IMR-90 (cell line): ENCODE results near the gene PDCL2. TPM values are rescaled to one million over a fixed set of nuclear protein-coding genes. Genes with fewer than 3 reads are reported as not detected.

ENCODE experiments used
- ATAC-seq: fragments of 200-7000 bp; cut with Tn5 transposase; 2 replicates; pipeline ENCODE4 v1.9.1; 2020; ENCODE audit warnings: low read depth, mild to moderate bottlenecking, moderate library complexity
- BruUV-seq: library from RNA; stranded (reverse); fragments of 400-500 nt; replicated peaks from 2 replicates; lab custom pipeline; 2021; lab: Mats Ljungman, UMichigan
- CTCF ChIA-PET: fragments of 300-600 bp; formaldehyde crosslinking; extraction: SDS; loops from one replicate; lab custom pipeline; 2021; ENCODE audit warnings: antibody characterized with exemption; lab: Yijun Ruan, JAX
- POLR2A ChIA-PET: fragments of 300-600 bp; sonication (Branson Sonifier 250); formaldehyde crosslinking; loops from one replicate; lab custom pipeline; 2022; ENCODE audit warnings: antibody characterized with exemption; ENCODE audit not compliant: unreplicated experiment; lab: Charles Lee
- DNase-seq: peaks from one replicate; pipeline ENCODE4 v3.0.0; 2013
- H2AFZ ChIP-seq: replicated peaks from 2 replicates; pipeline ENCODE3; 2013; ENCODE audit warnings: low read length, mild to moderate bottlenecking; ENCODE audit not compliant: poor library complexity
- H2AK5ac ChIP-seq: 2 replicates; pipeline ENCODE4 v1.6.1; 2013; ENCODE audit warnings: low read depth, low read length, inconsistent platforms
- H2AK9ac ChIP-seq: replicated peaks from 2 replicates; pipeline ENCODE3; 2013; ENCODE audit warnings: mild to moderate bottlenecking, low read depth, low read length, moderate library complexity; ENCODE audit not compliant: poor library complexity
- H2BK120ac ChIP-seq: 2 replicates; pipeline ENCODE4 v1.6.1; 2013; ENCODE audit warnings: low read depth, low read length, inconsistent platforms
- H2BK15ac ChIP-seq: 3 replicates; pipeline ENCODE4 v1.6.1; 2013; ENCODE audit warnings: low read depth, low read length, inconsistent platforms
- H2BK20ac ChIP-seq: 2 replicates; pipeline ENCODE4 v1.6.1; 2013; ENCODE audit warnings: low read depth, mild to moderate bottlenecking, inconsistent platforms, low read length, moderate library complexity
- H2BK5ac ChIP-seq: 2 replicates; pipeline ENCODE4 v1.6.1; 2013; ENCODE audit warnings: mild to moderate bottlenecking, low read depth, low read length, inconsistent platforms; ENCODE audit not compliant: poor library complexity, severe bottlenecking
- H3K14ac ChIP-seq: replicated peaks from 2 replicates; pipeline ENCODE4 v1.6.1; 2013; ENCODE audit warnings: low read depth, low read length, inconsistent platforms
- H3K18ac ChIP-seq: 2 replicates; pipeline ENCODE4 v1.6.1; 2013; ENCODE audit warnings: low read depth, low read length, control low read depth
- H3K23ac ChIP-seq: 2 replicates; pipeline ENCODE4 v1.6.1; 2013; ENCODE audit warnings: low read depth, low read length, inconsistent platforms
- H3K27ac ChIP-seq: 2 replicates; pipeline ENCODE4 v1.5.1; 2013; ENCODE audit warnings: mild to moderate bottlenecking, control low read depth, low read length; ENCODE audit not compliant: insufficient read depth
- H3K27me3 ChIP-seq: 2 replicates; pipeline ENCODE4 v1.6.1; 2013; ENCODE audit warnings: low read length; ENCODE audit not compliant: control insufficient read depth, insufficient read depth
- H3K36me3 ChIP-seq: 2 replicates; pipeline ENCODE4 v1.6.1; 2013; ENCODE audit warnings: low read length, mixed read lengths; ENCODE audit not compliant: control insufficient read depth, insufficient read depth
- H3K4ac ChIP-seq: 2 replicates; pipeline ENCODE4 v1.6.1; 2013; ENCODE audit warnings: low read depth, low read length, inconsistent platforms
- H3K4me1 ChIP-seq: 2 replicates; pipeline ENCODE4 v1.6.1; 2013; ENCODE audit warnings: low read length, mixed read lengths; ENCODE audit not compliant: control insufficient read depth, insufficient read depth
- H3K4me2 ChIP-seq: 2 replicates; pipeline ENCODE4 v1.6.1; 2013; ENCODE audit warnings: low read depth, mild to moderate bottlenecking, control low read depth, low read length, moderate library complexity
- H3K4me3 ChIP-seq: 2 replicates; pipeline ENCODE4 v1.5.1; 2013; ENCODE audit warnings: low read depth, mild to moderate bottlenecking, control low read depth, low read length, moderate library complexity; ENCODE audit not compliant: insufficient read depth
- H3K56ac ChIP-seq: 2 replicates; pipeline ENCODE4 v1.6.1; 2013; ENCODE audit warnings: low read length, inconsistent platforms; ENCODE audit not compliant: insufficient read depth; ENCODE audit errors: extremely low read depth
- H3K79me1 ChIP-seq, 2 experiments: 2 replicates each; pipeline ENCODE4 v1.6.1; 2013; ENCODE audit warnings: low read length in 2 of 2, inconsistent platforms in 1 of 2, low read depth in 1 of 2
- H3K9ac ChIP-seq: 2 replicates; pipeline ENCODE4 v1.6.1; 2013; ENCODE audit warnings: low read depth, low read length, control low read depth
- H3K9me1 ChIP-seq: 2 replicates; pipeline ENCODE4 v1.6.1; 2013; ENCODE audit warnings: low read length, inconsistent platforms; ENCODE audit not compliant: insufficient read depth
- H3K9me3 ChIP-seq: 2 replicates; pipeline ENCODE4 v1.6.1; 2013; ENCODE audit warnings: low read length; ENCODE audit not compliant: control insufficient read depth, insufficient read depth
- H4K20me1 ChIP-seq: 2 replicates; pipeline ENCODE4 v1.6.1; 2013; ENCODE audit warnings: low read length, inconsistent platforms; ENCODE audit not compliant: insufficient read depth
- H4K5ac ChIP-seq: 2 replicates; pipeline ENCODE4 v1.6.1; 2013; ENCODE audit warnings: mild to moderate bottlenecking, low read depth, low read length, control low read depth
- H4K8ac ChIP-seq, 2 experiments: 2 replicates each; pipeline ENCODE4 v1.6.1; 2013; ENCODE audit warnings: low read depth in 2 of 2, low read length in 2 of 2, control low read depth in 1 of 2, inconsistent platforms in 1 of 2
- H4K91ac ChIP-seq: 2 replicates; pipeline ENCODE4 v1.6.1; 2013; ENCODE audit warnings: low read depth, low read length, inconsistent platforms; ENCODE audit not compliant: insufficient read depth
- BHLHE40 ChIP-seq: fragments of 150-350 bp; IDR thresholded peaks from 2 replicates; pipeline ENCODE4 v1.6.1; 2016; ENCODE audit warnings: mild to moderate bottlenecking, low read depth, low read length
- CHD1 ChIP-seq: IDR thresholded peaks from 2 replicates; pipeline ENCODE4 v1.6.1; 2012; ENCODE audit warnings: low read depth, low read length, improper control_type of control experiment
- MAFK ChIP-seq: IDR thresholded peaks from 2 replicates; pipeline ENCODE4 v1.6.1; 2012; ENCODE audit warnings: low read depth, low read length, improper control_type of control experiment
- MAZ ChIP-seq: IDR thresholded peaks from 2 replicates; pipeline ENCODE4 v1.6.1; 2012; ENCODE audit warnings: low read depth, mild to moderate bottlenecking, low read length, improper control_type of control experiment, moderate library complexity, borderline replicate concordance
- MXI1 ChIP-seq: IDR thresholded peaks from 2 replicates; pipeline ENCODE4 v1.6.1; 2012; ENCODE audit warnings: low read depth, mild to moderate bottlenecking, low read length, moderate library complexity, borderline replicate concordance
- NFE2L2 ChIP-seq: fragments of 150-350 bp; IDR thresholded peaks from 2 replicates; pipeline ENCODE4 v1.6.1; 2016; ENCODE audit warnings: low read depth, mild to moderate bottlenecking, low read length
- POLR2A ChIP-seq: IDR thresholded peaks from 2 replicates; pipeline ENCODE4 v1.6.1; 2012; ENCODE audit warnings: mild to moderate bottlenecking, low read depth, low read length
- RAD21 ChIP-seq: IDR thresholded peaks from 2 replicates; pipeline ENCODE4 v1.6.1; 2012; ENCODE audit warnings: low read length, improper control_type of control experiment
- RFX5 ChIP-seq: IDR thresholded peaks from 2 replicates; pipeline ENCODE4 v1.8.0; 2012; ENCODE audit warnings: low read depth, mild to moderate bottlenecking, low read length, moderate library complexity
- dilution Hi-C: fragments of 300-500 bp; cut with HindIII; formaldehyde crosslinking; loops from one replicate; pipeline ENCODE4 v1.14.3; 2018; ENCODE audit warnings: low sequenced_read_pairs; ENCODE audit not compliant: unreplicated experiment
- in situ Hi-C: fragments of 300-500 bp; cut with MboI; formaldehyde crosslinking; loops from 3 replicates; pipeline ENCODE4 v1.14.3; 2019; ENCODE audit warnings: low sequenced_read_pairs, inconsistent platforms, mixed read lengths
- intact Hi-C: fragments of 100-400 bp; cut with micrococcal nuclease; formaldehyde crosslinking; loops from 2 replicates; pipeline ENCODE4 v1.10.0; 2022
- polyA plus RNA-seq, 3 experiments: library from polyadenylated mRNA; depleted of rRNA; stranded (reverse); fragments of >200 nt; gene quantifications; 2 replicates each; pipeline ENCODE4 v1.2.3, GENCODE V29; 2012; ENCODE audit warnings: low replicate concordance in 1 of 3
- total RNA-seq: library from RNA; depleted of rRNA; stranded (reverse); fragments of >200 nt; gene quantifications from 2 replicates; pipeline ENCODE4 v1.2.3, GENCODE V29; 2012

Gene PDCL2
- total and polyA plus RNA-seq, 2 of the 4 experiments (the other 2 are of a cell fraction), result not detected

DNA sequence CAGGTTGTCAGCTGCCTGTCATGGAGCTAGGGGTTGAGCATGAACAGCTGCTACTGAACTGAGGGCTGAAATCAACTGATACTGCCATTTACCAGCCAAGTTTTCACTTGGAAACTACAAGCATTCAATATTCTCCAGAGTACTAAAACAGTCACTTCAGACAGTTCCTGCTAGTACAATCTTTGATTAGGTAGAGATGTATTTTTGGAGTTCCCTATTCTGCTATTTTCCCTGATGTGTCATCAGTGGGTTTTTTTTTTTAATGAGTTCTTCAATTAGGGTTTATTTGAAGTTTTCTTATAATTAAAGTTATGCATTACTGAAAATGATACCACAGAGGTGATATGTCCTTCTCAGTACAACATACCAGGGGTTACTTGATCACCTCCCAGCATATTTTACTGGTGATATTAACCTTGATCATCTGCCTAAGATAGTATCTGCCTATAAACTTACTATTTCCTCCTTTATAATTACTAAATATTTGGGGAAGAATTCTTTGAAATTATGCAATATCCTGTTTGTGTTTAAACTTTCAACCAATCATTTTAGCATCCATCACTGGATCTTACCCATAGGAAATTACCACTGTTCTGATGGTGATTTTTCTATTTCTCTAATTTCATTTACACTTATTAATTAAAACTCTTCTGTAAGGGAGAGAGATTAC, 13.6 kb downstream of the PDCL2 start:
- H2AFZ ChIP-seq, result no peak overlapping the region
- no peak overlapping the region for H2BK120ac ChIP-seq
- no TSS peak for BruUV-seq
- no peak overlapping the region for H2AK5ac ChIP-seq
- H3K23ac ChIP-seq, result no peak overlapping the region
- H3K9me1 ChIP-seq, result no peaks in the 10 kb centered on the region
- H4K8ac ChIP-seq, result no peak overlapping the region
- no peak overlapping the region for H4K91ac ChIP-seq
- no peak overlapping the region for H3K9ac ChIP-seq
- dilution Hi-C loops (no loop called here), in situ Hi-C loops (no loop called here), intact Hi-C loops (no loop called here)
- ChIA-PET CTCF (no interaction called here), POLR2A (no interaction called here)
- H3K14ac ChIP-seq, result no peak overlapping the region
- no peak overlapping the region for H3K56ac ChIP-seq
- H2BK20ac ChIP-seq, result no peak overlapping the region
- DNase-seq (no peak), ATAC-seq (no peak)
- no peak overlapping the region for H3K4me3 ChIP-seq
- no peak overlapping the region for H2BK5ac ChIP-seq
- no peak overlapping the region for H3K27ac ChIP-seq
- no peak overlapping the region for H4K5ac ChIP-seq
- H3K9me3 ChIP-seq, result peaks cover 4% of the 10 kb centered on the region; the same call in 1 of the 2 replicates
- TF ChIP-seq RFX5 (no peak), POLR2A (no peak), MAFK (no peak), RAD21 (no peak), MXI1 (no peak), MAZ (no peak), NFE2L2 (no peak), CHD1 (no peak), BHLHE40 (no peak)
- no peak overlapping the region for H3K4ac ChIP-seq
- no peaks in the 10 kb centered on the region for H3K27me3 ChIP-seq
- no peaks in the 10 kb centered on the region for H3K4me1 ChIP-seq
- H2AK9ac ChIP-seq, result no peak overlapping the region
- no peaks in the 10 kb centered on the region for H4K20me1 ChIP-seq
- H3K4me2 ChIP-seq, result no peak overlapping the region
- H3K18ac ChIP-seq, result no peak overlapping the region
- H3K79me1 ChIP-seq, result no peaks in the 10 kb centered on the region
- H3K36me3 ChIP-seq, result no peaks in the 10 kb centered on the region
- no peak overlapping the region for H2BK15ac ChIP-seq
